ENCODE data around the gene ST3GAL3. TPM values are rescaled to one million over a fixed set of nuclear protein-coding genes. Genes with fewer than 3 reads are reported as not detected.

ST3GAL3 gene
- total and polyA plus RNA-seq, 12 donors, result 14.5 to 39.3 (median 31.7) TPM

DNA sequence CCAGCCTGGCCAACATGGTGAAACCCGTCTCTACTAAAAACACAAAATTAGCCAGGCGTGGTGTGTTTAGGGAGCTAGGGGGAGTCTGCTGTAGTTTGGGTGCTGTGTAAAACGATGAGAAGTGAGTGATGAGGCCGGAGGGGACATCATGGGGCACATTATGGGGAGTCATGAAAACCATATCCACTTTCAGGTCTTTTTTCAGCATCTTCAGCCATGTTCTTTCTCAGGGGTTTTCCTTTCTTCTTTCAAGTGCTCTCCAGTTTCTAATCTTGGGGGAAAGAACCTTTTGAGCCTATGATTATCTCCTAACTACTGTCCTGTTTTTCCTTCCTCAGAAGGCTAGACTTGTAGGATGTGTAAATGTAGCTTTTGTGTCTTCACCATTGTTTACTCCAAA lies 43.0 kb upstream of the ST3GAL3 start:
- WGBS, 2 donors, result 89 to 91% methylated on average over 4 of the region's 4 CpGs
- ATAC-seq, result no peak

DNA sequence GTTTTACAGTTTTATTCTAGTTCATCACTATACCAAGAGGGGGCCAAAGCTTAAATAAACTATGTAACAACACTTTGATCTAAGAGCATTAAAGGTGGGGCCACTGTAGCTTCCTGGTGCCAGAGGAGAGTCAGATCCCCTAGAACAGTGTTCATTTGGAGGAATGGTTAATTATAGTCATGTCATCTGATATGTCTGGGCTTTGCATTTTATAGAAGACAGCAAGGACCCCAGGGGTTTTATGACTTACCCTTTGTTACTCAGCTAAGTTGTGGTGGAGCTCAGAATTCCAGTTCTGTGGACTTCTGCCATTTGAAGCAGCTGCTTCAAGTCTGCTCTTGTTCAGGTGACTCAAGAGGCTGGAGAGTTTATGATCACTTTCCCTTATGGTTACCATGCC lies 40.7 kb upstream of the ST3GAL3 start:
- DNase-seq (no peak), ATAC-seq (no peak)
- intact Hi-C loops (cut with DNase I), result loop anchor here in 1 of 10 donors (10.0 kb wide), 1 partner anchor 442 kb away; no protein-coding TSS in a partner anchor
- H3K27me3 ChIP-seq, result no peaks in the 10 kb centered on the region
- TF ChIP-seq, protein P1, sequence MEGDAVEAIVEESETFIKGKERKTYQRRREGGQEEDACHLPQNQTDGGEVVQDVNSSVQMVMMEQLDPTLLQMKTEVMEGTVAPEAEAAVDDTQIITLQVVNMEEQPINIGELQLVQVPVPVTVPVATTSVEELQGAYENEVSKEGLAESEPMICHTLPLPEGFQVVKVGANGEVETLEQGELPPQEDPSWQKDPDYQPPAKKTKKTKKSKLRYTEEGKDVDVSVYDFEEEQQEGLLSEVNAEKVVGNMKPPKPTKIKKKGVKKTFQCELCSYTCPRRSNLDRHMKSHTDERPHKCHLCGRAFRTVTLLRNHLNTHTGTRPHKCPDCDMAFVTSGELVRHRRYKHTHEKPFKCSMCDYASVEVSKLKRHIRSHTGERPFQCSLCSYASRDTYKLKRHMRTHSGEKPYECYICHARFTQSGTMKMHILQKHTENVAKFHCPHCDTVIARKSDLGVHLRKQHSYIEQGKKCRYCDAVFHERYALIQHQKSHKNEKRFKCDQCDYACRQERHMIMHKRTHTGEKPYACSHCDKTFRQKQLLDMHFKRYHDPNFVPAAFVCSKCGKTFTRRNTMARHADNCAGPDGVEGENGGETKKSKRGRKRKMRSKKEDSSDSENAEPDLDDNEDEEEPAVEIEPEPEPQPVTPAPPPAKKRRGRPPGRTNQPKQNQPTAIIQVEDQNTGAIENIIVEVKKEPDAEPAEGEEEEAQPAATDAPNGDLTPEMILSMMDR (IDR thresholded peaks at IDR 0.05), result no peak
- H3K4me3 ChIP-seq, result no peak overlapping the region
- peaks cover 0 to 11% (median 3%) of the 10 kb centered on the region in 9 donors for H3K4me1 ChIP-seq
- H3K27ac ChIP-seq, result no peak overlapping the region
- no peaks in the 10 kb centered on the region for H3K9me3 ChIP-seq
- H3K36me3 ChIP-seq, result peaks cover 7 to 100% (median 89%) of the 10 kb centered on the region in 9 donors

More for the DNA sequence above, 43.0 kb upstream of the ST3GAL3 start:
- TF ChIP-seq, protein P1 (IDR thresholded peaks at IDR 0.05), result no peak
- Histone ChIP-seq H3K36me3 (peaks cover 7 to 100% (median 88%) of the 10 kb centered on the region in 9 donors), H3K27me3 (no peaks in the 10 kb centered on the region), H3K27ac (no peak overlapping the region), H3K9me3 (no peaks in the 10 kb centered on the region), H3K4me3 (no peak overlapping the region), H3K4me1 (no peaks in the 10 kb centered on the region)
- DNase-seq, result no peak
- intact Hi-C loops (cut with DNase I), result loop anchor here in 1 of 10 donors (10.0 kb wide), 1 partner anchor 440 kb away; no protein-coding TSS in a partner anchor

DNA sequence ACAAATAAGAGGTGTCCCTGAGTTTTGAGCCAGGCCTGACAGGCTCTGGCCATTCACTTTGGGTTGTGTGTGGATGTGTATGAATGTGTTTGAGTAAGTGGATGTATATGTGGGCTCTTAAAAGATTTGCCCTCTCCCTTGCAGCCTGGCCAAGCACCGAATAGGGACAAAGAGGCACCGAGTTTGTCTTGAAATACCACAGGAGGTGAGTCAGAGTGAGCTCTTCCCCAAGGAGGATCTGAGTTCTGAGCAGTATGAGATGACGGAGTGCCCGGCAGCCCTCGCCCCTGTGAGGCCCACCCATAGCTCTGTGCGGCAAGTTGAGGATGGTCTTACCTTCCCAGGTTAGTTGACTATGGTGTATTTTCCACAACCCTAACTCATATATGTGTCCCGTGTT lies 38.4 kb upstream of the ST3GAL3 start:
- ATAC-seq, result no peak
- DNase-seq, result no peak
- peaks cover 0 to 100% (median 86%) of the 10 kb centered on the region in 9 donors for H3K36me3 ChIP-seq
- no peaks in the 10 kb centered on the region for H3K9me3 ChIP-seq
- WGBS, 2 donors, result 93 to 94% methylated on average over 7 of the region's 7 CpGs
- H3K4me1 ChIP-seq, result peaks cover 0 to 15% (median 7%) of the 10 kb centered on the region in 9 donors
- H3K27me3 ChIP-seq, result no peaks in the 10 kb centered on the region
- H3K4me3 ChIP-seq, result no peak overlapping the region
- intact Hi-C loops (cut with DNase I), result loop anchor here in 1 of 10 donors (10.0 kb wide), 1 partner anchor 444 kb away; no protein-coding TSS in a partner anchor
- no peak overlapping the region for H3K27ac ChIP-seq
- TF ChIP-seq, protein P1 (IDR thresholded peaks at IDR 0.05), result no peak

DNA sequence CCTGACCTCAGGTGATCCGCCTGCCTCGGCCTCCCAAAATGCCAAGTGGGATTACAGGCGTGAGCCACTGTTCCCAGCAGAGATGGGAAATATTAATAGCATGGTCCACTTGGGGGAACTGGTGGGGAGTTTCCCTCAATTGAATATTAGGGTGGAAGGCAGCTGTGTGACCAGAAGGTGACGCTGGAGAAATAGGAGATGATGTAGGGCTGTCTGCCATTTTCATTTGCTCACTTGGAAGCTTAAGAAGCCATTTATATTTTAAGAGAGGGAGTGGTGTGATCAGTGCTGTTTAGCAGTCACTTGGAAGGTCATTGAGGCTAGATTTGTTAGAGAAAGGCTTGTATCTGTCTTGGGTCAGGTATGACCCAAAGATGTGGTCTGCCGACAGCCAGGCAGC lies 37.5 kb upstream of the ST3GAL3 start:
- TF ChIP-seq, protein P1 (IDR thresholded peaks at IDR 0.05), result no peak
- Histone ChIP-seq H3K27ac (no peak overlapping the region), H3K9me3 (no peaks in the 10 kb centered on the region), H3K4me1 (peaks cover 0 to 15% (median 7%) of the 10 kb centered on the region in 9 donors), H3K4me3 (no peak overlapping the region), H3K27me3 (no peaks in the 10 kb centered on the region), H3K36me3 (peaks cover 0 to 100% (median 88%) of the 10 kb centered on the region in 9 donors)
- intact Hi-C loops (cut with DNase I), result loop anchor here in 1 of 10 donors (10.0 kb wide), 1 partner anchor 445 kb away; no protein-coding TSS in a partner anchor
- ATAC-seq (no peak), DNase-seq (no peak)
- 95% methylated on average over 5 of the region's 5 CpGs for WGBS, 2 donors
